Stimulated activated CD8-positive, alpha-beta memory T cell treated with anti-CD3 and anti-CD28 coated beads, Interleukin-15, amount 100 ng/mL, for 1 hour (primary cell): ENCODE measurements around the gene INHBC.

Experiments used
- DNase-seq: peaks from one replicate; pipeline ENCODE4 v3.0.0-alpha.2; 2020; ENCODE audit warnings: low read depth

INHBC gene

DNA sequence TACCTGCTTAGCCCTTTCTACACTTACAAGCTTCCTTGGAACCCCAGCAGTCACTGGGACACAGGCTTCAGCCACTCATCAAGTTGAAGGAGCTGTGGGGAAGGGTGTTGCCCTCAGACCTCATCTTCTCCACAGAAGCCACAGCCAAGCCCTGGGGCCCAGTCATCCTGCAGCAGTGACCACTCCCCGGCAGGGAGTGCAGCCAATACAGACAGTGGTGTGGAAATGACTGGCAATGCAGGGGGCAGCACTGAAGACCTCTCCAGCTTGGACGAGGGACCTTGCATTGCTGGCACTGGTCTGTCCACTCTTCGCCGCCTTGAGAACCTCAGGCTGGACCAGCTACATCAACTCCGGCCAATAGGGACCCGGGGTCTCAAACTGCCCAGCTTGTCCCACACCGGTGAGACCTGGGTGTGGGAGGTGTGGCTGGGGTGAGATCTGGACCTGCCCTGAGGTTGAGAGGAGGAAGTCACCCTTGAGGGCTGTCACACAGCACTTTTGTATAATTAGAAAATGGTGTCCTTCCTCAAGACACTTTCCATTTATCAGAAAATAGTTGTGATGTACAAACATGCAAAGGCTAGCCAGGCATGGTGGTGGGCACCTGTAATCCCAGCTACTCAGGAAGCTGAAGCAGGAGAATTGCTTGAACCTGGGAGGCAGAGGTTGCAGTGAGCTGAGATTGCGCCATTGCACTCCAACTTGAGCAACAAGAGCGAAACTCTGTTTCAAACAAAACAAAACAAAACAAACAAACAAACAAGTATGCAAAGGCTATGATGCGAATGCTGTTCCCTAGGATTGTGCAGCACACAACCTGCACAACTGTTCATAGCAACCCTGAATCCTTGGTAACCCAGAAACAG lies 34.9 kb downstream of the INHBC start:
- no peak for DNase-seq

GRCh38 chr12:57470286-57470969 lies 35.8 kb downstream of the INHBC start:
- DNase-seq: no peak

- no peak for DNase-seq
These were observed 36.5 kb downstream of the INHBC start for GRCh38 chr12:57470970-57471656.

GRCh38 chr12:57471661-57472060 lies 37.1 kb downstream of the INHBC start:
- no peak for DNase-seq

DNA sequence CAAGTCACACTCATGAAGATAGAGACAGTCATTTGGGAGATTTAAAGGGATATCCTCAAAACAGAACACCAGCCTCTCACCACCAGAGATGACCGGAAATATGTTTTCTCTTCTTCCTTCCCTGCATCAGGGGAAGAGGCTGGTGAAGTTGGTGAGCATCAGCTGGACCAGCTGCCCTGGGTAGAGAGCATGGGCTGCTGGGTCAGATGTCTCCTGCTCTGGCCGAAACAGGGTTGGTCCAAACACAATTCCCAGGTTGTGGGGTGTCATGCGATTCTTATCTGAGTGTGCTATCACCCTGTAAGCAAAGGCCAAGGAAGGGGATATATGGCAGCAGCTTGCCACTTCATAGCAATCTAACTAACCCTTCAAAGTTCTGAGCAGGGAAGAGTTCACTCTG lies 37.8 kb downstream of the INHBC start:
- no peak for DNase-seq

GRCh38 chr12:57473392-57473791 lies 38.8 kb downstream of the INHBC start:
- DNase-seq: no peak

DNA sequence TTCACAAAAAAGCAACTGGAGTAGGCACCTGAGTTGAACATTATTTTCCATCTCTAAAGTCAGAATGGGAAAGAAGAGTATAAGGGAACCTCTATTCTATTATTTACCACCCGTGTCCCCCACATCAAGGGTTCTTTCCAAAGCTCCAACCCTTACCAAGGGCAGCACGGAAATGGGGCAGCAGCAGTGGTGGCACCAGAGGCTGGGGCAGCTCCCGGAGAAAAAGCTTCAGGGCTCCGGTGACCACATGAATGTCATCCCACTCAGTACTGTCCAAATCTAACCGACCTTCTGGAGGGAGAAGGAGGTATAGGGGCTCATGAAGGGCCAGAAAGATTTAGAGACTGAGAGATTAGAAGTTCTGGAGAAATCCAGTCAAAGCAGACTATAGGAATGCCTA lies 39.3 kb downstream of the INHBC start:
- no peak for DNase-seq

- DNase-seq: no peak
These were observed 39.8 kb downstream of the INHBC start for GRCh38 chr12:57474430-57474829.

- DNase-seq: no peak
These were observed 40.3 kb downstream of the INHBC start for GRCh38 chr12:57474862-57475261.

DNA sequence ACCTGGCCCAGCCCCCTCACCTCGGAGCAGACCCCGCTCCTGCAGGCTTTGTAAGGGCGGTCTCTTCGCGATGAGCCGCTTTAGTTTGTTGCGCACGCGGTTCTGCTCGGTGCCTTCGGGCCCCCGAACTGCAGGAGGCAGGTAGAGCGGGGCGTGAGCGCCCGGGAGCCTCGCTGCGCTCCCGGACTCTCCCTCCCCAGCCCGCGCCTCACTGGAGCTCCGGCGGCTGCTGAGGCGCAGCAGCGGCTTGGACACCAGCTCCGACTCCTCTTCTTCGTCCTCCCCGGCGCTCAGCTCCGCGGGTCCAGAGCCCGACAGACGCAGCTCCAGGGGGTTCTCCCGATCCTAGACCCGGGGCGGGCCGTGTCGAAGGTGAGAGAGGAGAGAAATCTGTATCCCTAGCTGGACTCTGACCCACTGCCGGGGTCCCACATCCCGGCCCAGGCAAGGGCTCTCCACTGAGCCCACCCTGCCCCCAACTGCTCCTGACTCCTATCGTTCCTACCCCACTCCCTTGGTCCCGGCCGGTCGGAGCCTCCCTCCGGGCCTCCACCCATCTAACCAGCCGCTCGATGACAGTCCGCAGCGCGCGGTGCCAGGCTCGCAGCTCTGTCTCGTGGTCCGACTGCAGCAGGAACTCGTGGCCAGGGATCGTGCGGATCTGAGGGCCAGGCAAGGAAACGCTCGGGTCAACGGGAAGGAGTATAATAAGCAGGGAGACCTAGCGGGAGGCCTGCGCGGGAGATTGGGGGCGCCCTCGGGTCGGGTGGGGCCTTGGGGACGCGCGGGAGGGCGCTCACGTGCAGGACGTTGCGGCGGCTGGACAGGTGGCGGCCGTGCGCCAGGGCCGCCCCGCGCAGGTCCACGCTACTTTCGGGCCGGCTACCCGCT lies 40.9 kb downstream of the INHBC start:
- no peak for DNase-seq

- no peak for DNase-seq
These were observed 41.8 kb downstream of the INHBC start for GRCh38 chr12:57476162-57476992.

DNA sequence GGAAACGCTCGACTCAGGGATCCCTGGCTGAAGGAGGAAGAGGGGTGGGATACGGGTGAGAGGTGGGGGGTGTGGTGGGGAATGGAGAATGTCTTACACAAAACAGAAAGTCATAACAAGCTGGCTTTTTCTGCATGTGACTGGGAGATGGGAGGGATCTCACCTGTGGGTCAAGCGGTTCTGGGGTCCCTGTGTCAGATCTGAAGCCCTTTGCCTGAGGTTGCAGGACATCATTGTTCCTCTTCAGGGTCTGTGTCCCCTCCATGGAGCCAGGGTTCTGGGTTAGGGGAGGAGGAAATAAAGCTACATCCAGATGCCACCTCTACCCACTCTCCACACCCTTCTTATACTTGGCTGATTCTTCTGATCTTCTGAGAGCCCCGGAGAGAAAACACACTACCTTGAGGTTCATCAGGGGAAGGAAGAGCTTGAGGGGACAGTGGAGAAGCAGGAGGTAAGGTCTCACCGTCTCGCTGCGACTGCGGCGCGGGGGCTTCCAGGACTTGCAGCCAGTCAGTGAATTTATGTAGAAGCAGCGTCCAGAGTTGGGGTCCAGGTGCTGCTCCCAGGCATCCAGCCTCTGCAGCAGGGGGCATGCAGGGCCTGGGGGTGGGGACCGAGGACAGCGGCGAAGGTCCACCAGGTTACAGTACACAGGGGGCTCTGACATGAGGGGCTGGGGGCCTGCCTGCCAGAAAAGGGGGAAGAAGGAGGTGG lies 42.6 kb downstream of the INHBC start:
- no peak for DNase-seq

DNA sequence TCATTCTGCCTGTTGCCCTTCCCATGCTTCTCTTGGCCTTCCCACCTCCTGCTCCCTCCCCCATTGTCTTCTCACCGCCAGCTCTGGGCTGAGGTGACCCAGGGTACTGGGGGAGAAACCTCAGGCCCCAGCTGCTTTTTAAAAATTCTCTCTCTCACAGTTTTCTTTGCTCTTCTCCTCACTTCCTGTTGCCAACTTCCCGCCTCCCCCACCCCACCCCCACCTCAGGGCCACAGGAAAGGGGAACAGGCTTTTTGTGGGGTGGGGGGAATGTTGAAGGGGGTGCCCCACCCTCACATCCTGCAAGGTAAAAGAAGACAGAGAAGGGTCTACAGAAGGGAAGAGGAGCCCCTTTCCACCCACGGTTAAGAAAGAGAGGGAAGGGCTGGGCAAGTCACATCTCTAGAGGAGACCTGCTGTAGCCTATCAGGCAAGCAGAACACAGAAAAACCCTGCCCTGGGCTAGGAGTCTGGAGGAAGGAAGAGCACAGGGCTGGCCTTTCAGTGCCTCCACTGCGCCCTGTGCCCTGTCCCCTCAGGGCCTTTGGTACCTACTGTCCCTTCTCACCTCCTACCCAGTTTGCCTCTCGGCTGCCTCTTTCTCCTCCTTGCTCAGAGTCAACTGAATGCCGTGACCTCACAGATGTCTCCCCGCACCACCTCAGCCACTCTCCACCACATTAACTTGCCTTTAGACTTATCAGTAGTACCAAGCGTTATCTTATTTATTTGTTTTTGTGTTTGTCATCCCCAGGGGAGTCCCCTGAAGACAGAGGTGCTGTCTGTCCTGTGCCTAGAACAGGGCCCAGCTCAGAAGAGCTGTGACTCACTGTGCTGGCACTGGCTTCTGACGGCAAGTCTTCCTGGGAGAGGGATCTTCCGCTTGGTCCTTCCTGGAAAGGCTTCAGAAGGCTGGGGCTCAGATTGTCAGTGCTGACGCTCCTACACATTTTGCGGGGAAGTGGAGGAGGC lies 43.4 kb downstream of the INHBC start:
- no peak for DNase-seq

GRCh38 chr12:57479043-57479375 lies 44.4 kb downstream of the INHBC start:
- no peak for DNase-seq

GRCh38 chr12:57479376-57480115 lies 45.0 kb downstream of the INHBC start, which contains the start of gene ARHGAP9:
TSS of gene ARHGAP9 (minus strand) at chr12:57479866. CDS start at chr12:57479406, 460 bp downstream.
- no peak for DNase-seq

DNA sequence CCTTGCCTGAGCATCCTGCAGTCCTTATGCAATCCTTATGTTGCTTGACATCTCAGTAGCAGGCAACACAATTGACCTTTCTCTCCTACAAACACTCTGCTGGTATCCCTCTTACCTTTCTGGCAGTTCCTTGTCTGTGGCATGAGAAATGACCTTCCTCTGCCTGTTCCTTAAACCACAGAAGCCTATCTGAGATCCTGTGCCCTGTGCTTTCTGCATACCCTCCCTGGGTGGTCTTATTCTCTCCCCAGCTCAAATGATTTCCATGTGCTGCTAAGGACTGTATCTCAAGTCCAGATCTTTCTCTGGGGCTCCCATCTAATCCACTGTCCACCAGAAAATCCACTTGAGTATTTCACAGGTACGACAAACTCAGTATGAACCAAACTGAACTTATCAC lies 47.1 kb downstream of the INHBC start:
- DNase-seq: no peak

DNA sequence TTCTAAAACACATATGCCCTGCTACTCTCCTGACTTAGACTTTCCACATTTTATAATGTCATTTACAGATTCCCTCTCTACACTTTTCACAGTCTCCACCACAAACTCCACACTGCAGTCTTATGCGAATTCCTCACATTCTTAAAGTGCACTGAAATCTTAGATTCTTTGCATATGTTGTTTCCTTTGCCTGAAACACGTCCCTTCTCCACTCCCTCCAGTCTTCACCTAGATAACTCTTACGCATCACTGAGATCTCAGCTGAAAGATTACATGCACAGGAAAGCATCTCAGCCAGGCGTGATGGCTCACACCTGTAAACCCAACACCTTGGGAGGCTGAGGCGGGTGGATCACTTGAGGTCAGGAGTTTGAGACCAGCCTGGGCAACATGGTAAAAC lies 48.9 kb downstream of the INHBC start:
- no peak for DNase-seq

DNA sequence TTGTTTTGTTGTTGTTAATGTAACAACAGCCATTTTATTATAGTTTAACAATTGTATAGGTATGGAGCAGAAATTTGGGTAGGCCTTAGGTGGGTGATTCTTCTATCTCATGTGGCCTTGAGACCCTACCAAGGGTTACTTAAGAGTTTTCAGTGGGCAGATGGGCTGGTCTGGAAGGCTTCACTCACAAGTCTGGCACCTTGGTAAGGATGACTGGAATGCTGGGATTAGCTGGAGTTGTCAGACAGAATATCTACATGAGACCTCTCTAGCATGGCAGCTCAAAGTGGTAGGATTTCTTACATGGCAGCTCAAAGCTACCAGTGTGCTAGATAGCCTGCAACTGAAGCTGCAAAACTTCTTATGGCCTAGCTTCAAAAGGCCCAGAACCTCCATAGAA lies 51.1 kb downstream of the INHBC start:
- DNase-seq: no peak
